Adipocyte (in vitro differentiated cells): ENCODE results near the gene CAMK4.
A peak's percentile ranks its signal among the peaks of the same experiment; 100 is the strongest.

Experiments
- DNase-seq: peaks from one replicate; pipeline ENCODE4 v3.0.0-alpha.2; 2015; ENCODE audit warnings: low read depth
- H3K27me3 ChIP-seq: replicated peaks from 2 replicates; pipeline ENCODE4 v1.7.0; 2013; ENCODE audit warnings: mild to moderate bottlenecking, low read length, moderate library complexity; ENCODE audit not compliant: control insufficient read depth, insufficient read depth
- H3K36me3 ChIP-seq: 2 replicates; pipeline ENCODE4 v1.7.0; 2013; ENCODE audit warnings: low read length, mild to moderate bottlenecking, moderate library complexity; ENCODE audit not compliant: control insufficient read depth, insufficient read depth, severe bottlenecking
- H3K4me1 ChIP-seq: 2 replicates; pipeline ENCODE4 v1.7.0; 2013; ENCODE audit warnings: mild to moderate bottlenecking, low read length, moderate library complexity; ENCODE audit not compliant: control insufficient read depth, insufficient read depth
- H3K4me3 ChIP-seq: 2 replicates; pipeline ENCODE4 v1.7.0; 2013; ENCODE audit warnings: mild to moderate bottlenecking, low read length, moderate library complexity
- H3K9ac ChIP-seq: 2 replicates; pipeline ENCODE4 v1.7.0; 2013; ENCODE audit warnings: mild to moderate bottlenecking, low read length, moderate library complexity
- H3K9me3 ChIP-seq: 2 replicates; pipeline ENCODE4 v1.7.0; 2013; ENCODE audit warnings: mild to moderate bottlenecking, low read length, moderate library complexity; ENCODE audit not compliant: control insufficient read depth

The CAMK4 gene

GRCh38 chr5:111469903-111470302 lies 245.7 kb downstream of the CAMK4 start:
- H3K27me3 ChIP-seq = no peaks in the 10 kb centered on the region
- peaks cover 4% of the 10 kb centered on the region for H3K9me3 ChIP-seq
- H3K4me1 ChIP-seq = peaks cover 3% of the 10 kb centered on the region
- DNase-seq = no peak
- H3K4me3 ChIP-seq = no peak overlapping the region
- no peaks in the 10 kb centered on the region for H3K36me3 ChIP-seq
- H3K9ac ChIP-seq = no peak overlapping the region

- DNase-seq = no peak
- Histone ChIP-seq H3K9me3 (no peaks in the 10 kb centered on the region), H3K4me1 (peaks cover 4% of the 10 kb centered on the region), H3K4me3 (no peak overlapping the region), H3K36me3 (no peaks in the 10 kb centered on the region), H3K9ac (no peak overlapping the region), H3K27me3 (no peaks in the 10 kb centered on the region)
These were observed 247.9 kb downstream of the CAMK4 start for GRCh38 chr5:111472096-111472495.

GRCh38 chr5:111472579-111472978 lies 248.4 kb downstream of the CAMK4 start:
- Histone ChIP-seq H3K27me3 (no peaks in the 10 kb centered on the region), H3K9ac (no peak overlapping the region), H3K4me3 (no peak overlapping the region), H3K36me3 (no peaks in the 10 kb centered on the region), H3K4me1 (peaks cover 7% of the 10 kb centered on the region), H3K9me3 (no peaks in the 10 kb centered on the region)
- no peak for DNase-seq

GRCh38 chr5:111478266-111478665 lies 254.1 kb downstream of the CAMK4 start:
- no peak overlapping the region for H3K4me3 ChIP-seq
- no peak overlapping the region for H3K9ac ChIP-seq
- peak; percentile 50 for DNase-seq
- no peaks in the 10 kb centered on the region for H3K27me3 ChIP-seq
- no peaks in the 10 kb centered on the region for H3K36me3 ChIP-seq
- no peaks in the 10 kb centered on the region for H3K9me3 ChIP-seq
- peaks cover 4% of the 10 kb centered on the region for H3K4me1 ChIP-seq

GRCh38 chr5:111478898-111479297 lies 254.7 kb downstream of the CAMK4 start:
- Histone ChIP-seq H3K27me3 (no peaks in the 10 kb centered on the region), H3K9me3 (no peaks in the 10 kb centered on the region), H3K4me1 (peaks cover 4% of the 10 kb centered on the region), H3K36me3 (no peaks in the 10 kb centered on the region), H3K4me3 (no peak overlapping the region), H3K9ac (no peak overlapping the region)
- DNase-seq = no peak

- no peak overlapping the region for H3K9ac ChIP-seq
- no peak overlapping the region for H3K4me3 ChIP-seq
- H3K36me3 ChIP-seq = no peaks in the 10 kb centered on the region
- no peak for DNase-seq
- no peaks in the 10 kb centered on the region for H3K27me3 ChIP-seq
- H3K9me3 ChIP-seq = no peaks in the 10 kb centered on the region
- peaks cover 4% of the 10 kb centered on the region for H3K4me1 ChIP-seq
These were observed 256.2 kb downstream of the CAMK4 start for GRCh38 chr5:111480346-111480745.

GRCh38 chr5:111486055-111486454 lies 261.9 kb downstream of the CAMK4 start:
- no peaks in the 10 kb centered on the region for H3K36me3 ChIP-seq
- no peak for DNase-seq

GRCh38 chr5:111486926-111487325 lies 262.7 kb downstream of the CAMK4 start:
- no peak for DNase-seq
- Histone ChIP-seq H3K27me3 (no peaks in the 10 kb centered on the region), H3K9ac (no peak overlapping the region), H3K36me3 (no peaks in the 10 kb centered on the region), H3K4me1 (peaks cover 10% of the 10 kb centered on the region), H3K4me3 (no peak overlapping the region), H3K9me3 (no peaks in the 10 kb centered on the region)

More at GRCh38 chr5:111486055-111486454, 261.9 kb downstream of the CAMK4 start:
- Histone ChIP-seq H3K27me3 (no peaks in the 10 kb centered on the region), H3K4me1 (peaks cover 10% of the 10 kb centered on the region), H3K9ac (peak overlapping the region; percentile 16), H3K9me3 (no peaks in the 10 kb centered on the region), H3K4me3 (peak overlapping the region; percentile 72)

GRCh38 chr5:111488353-111488752 lies 264.2 kb downstream of the CAMK4 start:
- no peaks in the 10 kb centered on the region for H3K9me3 ChIP-seq
- no peak overlapping the region for H3K9ac ChIP-seq
- no peaks in the 10 kb centered on the region for H3K36me3 ChIP-seq
- no peak overlapping the region for H3K4me3 ChIP-seq
- peaks cover 10% of the 10 kb centered on the region for H3K4me1 ChIP-seq
- no peaks in the 10 kb centered on the region for H3K27me3 ChIP-seq
- peak; percentile 45 for DNase-seq

- no peak overlapping the region for H3K9ac ChIP-seq
- peaks cover 10% of the 10 kb centered on the region for H3K4me1 ChIP-seq
- H3K36me3 ChIP-seq = peaks cover 22% of the 10 kb centered on the region
- DNase-seq = no peak
- no peak overlapping the region for H3K4me3 ChIP-seq
- H3K27me3 ChIP-seq = no peaks in the 10 kb centered on the region
- no peaks in the 10 kb centered on the region for H3K9me3 ChIP-seq
These were observed 268.8 kb downstream of the CAMK4 start for GRCh38 chr5:111493031-111493430.

- H3K4me1 ChIP-seq = peaks cover 11% of the 10 kb centered on the region
- H3K4me3 ChIP-seq = no peak overlapping the region
- H3K9me3 ChIP-seq = no peaks in the 10 kb centered on the region
- DNase-seq = peak; percentile 27
- no peaks in the 10 kb centered on the region for H3K27me3 ChIP-seq
- H3K9ac ChIP-seq = no peak overlapping the region
- H3K36me3 ChIP-seq = peaks cover 34% of the 10 kb centered on the region
These were observed 270.3 kb downstream of the CAMK4 start for GRCh38 chr5:111494355-111494999.

GRCh38 chr5:111495159-111495558 lies 271.0 kb downstream of the CAMK4 start:
- no peak for DNase-seq
- Histone ChIP-seq H3K27me3 (no peaks in the 10 kb centered on the region), H3K9me3 (no peaks in the 10 kb centered on the region), H3K4me1 (peaks cover 14% of the 10 kb centered on the region), H3K36me3 (peaks cover 41% of the 10 kb centered on the region), H3K4me3 (no peak overlapping the region), H3K9ac (no peak overlapping the region)
